ENCODE measurements around the gene CST9.

CST9 gene

DNA sequence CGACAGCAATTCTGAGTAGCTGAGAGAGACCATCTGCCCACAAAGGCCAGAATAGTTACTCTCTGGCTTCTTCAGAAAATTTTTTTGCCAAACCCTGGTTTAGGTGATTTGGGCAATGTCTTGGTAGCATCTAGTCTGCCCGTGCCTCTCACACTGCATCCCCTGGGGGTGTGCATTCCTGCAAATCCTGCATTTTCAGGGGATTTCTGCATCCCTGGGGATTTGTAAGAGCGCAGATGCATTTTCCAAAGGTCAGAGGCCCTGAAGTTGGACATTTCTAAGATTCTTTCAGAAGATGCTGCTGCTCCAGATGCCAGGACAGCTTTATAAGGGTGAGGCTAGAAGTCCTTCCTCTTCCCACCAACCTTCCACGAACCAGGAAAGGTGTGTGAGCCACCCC, 4.0 kb downstream of the CST9 start:
- TF ChIP-seq, protein P1, sequence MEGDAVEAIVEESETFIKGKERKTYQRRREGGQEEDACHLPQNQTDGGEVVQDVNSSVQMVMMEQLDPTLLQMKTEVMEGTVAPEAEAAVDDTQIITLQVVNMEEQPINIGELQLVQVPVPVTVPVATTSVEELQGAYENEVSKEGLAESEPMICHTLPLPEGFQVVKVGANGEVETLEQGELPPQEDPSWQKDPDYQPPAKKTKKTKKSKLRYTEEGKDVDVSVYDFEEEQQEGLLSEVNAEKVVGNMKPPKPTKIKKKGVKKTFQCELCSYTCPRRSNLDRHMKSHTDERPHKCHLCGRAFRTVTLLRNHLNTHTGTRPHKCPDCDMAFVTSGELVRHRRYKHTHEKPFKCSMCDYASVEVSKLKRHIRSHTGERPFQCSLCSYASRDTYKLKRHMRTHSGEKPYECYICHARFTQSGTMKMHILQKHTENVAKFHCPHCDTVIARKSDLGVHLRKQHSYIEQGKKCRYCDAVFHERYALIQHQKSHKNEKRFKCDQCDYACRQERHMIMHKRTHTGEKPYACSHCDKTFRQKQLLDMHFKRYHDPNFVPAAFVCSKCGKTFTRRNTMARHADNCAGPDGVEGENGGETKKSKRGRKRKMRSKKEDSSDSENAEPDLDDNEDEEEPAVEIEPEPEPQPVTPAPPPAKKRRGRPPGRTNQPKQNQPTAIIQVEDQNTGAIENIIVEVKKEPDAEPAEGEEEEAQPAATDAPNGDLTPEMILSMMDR (IDR thresholded peaks at IDR 0.05; ENCODE audit: low read depth, low read length): no peak
- no peak for TF ChIP-seq EZH2phosphoT487 (IDR thresholded peaks at IDR 0.05; ENCODE audit: low read depth)
- Histone ChIP-seq H3K79me2 (ENCODE audit: low read length) (no peaks in the 10 kb centered on the region), H3K9ac (ENCODE audit: low read length) (no peak overlapping the region), H3K4me2 (ENCODE audit: low read length) (no peak overlapping the region), H3K27me3 (ENCODE audit: low read depth, low read length) (peaks cover 60% of the 10 kb centered on the region), H3K4me3 (ENCODE audit: low read length) (no peak overlapping the region), H3K9me3 (ENCODE audit: insufficient read depth, low read length) (no peaks in the 10 kb centered on the region), H4K20me1 (ENCODE audit: insufficient read depth, low read length) (no peaks in the 10 kb centered on the region), H3K36me3 (replicated peaks; ENCODE audit: low read depth, low read length) (no peaks in the 10 kb centered on the region), H3K27ac (ENCODE audit: low read length) (no peak overlapping the region), H2AFZ (ENCODE audit: low read depth, low read length) (no peak overlapping the region), H3K4me1 (ENCODE audit: low read length) (peaks cover 1% of the 10 kb centered on the region; the same call in 1 of the 2 replicates)

DNA sequence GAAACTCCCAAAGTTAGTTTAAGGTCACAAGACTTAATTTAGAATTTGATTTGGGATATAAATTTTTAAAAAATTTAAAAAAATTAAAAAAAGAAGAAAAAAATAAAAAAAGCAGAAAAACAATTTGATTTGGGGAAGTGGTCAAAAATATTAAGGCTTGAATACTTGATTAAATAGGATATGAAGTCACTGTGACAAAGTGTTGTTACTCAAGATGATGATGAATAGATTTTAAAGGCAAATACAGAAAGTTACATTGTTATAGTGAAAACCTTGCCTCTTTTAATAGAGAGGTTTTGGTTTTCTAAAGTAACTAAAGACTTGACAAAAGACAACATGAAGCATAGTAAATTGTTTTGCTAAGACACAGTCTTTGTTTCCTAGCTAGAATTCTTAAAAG, 7.2 kb downstream of the CST9 start:
- H3K27me3 ChIP-seq (ENCODE audit: low read depth, low read length): peaks cover 52% of the 10 kb centered on the region
- no peaks in the 10 kb centered on the region for H4K20me1 ChIP-seq (ENCODE audit: insufficient read depth, low read length)
- no peak overlapping the region for H3K9ac ChIP-seq (ENCODE audit: low read length)
- H3K4me2 ChIP-seq (ENCODE audit: low read length): no peak overlapping the region
- H3K36me3 ChIP-seq (replicated peaks; ENCODE audit: low read depth, low read length): no peaks in the 10 kb centered on the region
- H3K79me2 ChIP-seq (ENCODE audit: low read length): no peaks in the 10 kb centered on the region
- no peak overlapping the region for H3K27ac ChIP-seq (ENCODE audit: low read length)
- no peak overlapping the region for H2AFZ ChIP-seq (ENCODE audit: low read depth, low read length)
- no peaks in the 10 kb centered on the region for H3K9me3 ChIP-seq (ENCODE audit: insufficient read depth, low read length)
- H3K4me1 ChIP-seq (ENCODE audit: low read length): no peaks in the 10 kb centered on the region
- TF ChIP-seq, protein P1 (IDR thresholded peaks at IDR 0.05; ENCODE audit: low read depth, low read length): no peak
- TF ChIP-seq EZH2phosphoT487 (IDR thresholded peaks at IDR 0.05; ENCODE audit: low read depth): no peak
- no peak overlapping the region for H3K4me3 ChIP-seq (ENCODE audit: low read length)

DNA sequence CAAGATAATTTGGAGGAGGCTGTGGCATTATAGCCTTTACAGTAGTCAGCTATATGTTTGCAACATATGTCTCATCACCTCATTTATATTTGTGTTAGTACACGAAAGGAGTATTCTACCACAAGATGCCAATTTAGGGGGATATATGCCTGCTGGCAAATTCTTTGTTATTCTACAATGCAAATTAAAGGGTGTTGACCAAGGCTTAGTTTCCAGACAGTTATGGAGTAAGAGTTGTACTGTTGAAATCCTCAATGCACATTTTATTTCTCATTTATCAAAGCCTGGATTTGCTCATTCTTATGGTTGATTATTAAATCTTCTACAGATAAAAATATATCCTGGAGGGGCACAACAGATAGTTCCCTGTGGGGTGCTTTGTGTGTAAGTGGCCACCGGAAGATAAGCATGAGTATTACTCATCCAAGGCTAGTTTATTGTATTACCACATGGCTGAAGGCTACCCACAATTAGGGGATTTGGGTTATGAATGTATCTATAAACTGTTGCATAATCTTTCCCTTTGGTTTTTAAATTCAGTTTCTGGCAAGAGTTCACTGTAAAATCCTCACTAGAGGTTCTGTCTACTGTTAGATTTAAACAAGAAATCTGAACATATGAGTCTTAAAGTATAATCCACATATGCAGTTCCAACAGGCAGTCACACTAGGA, 9.0 kb downstream of the CST9 start:
- Histone ChIP-seq H4K20me1 (ENCODE audit: insufficient read depth, low read length) (no peaks in the 10 kb centered on the region), H3K4me1 (ENCODE audit: low read length) (no peaks in the 10 kb centered on the region), H3K27ac (ENCODE audit: low read length) (no peak overlapping the region), H3K4me3 (ENCODE audit: low read length) (no peak overlapping the region), H3K9ac (ENCODE audit: low read length) (no peak overlapping the region), H3K9me3 (ENCODE audit: insufficient read depth, low read length) (no peaks in the 10 kb centered on the region), H3K79me2 (ENCODE audit: low read length) (no peaks in the 10 kb centered on the region), H2AFZ (ENCODE audit: low read depth, low read length) (no peak overlapping the region), H3K36me3 (replicated peaks; ENCODE audit: low read depth, low read length) (no peaks in the 10 kb centered on the region), H3K27me3 (ENCODE audit: low read depth, low read length) (peaks cover 42% of the 10 kb centered on the region), H3K4me2 (ENCODE audit: low read length) (no peak overlapping the region)
- TF ChIP-seq, protein P1 (IDR thresholded peaks at IDR 0.05; ENCODE audit: low read depth, low read length): no peak
- no peak for TF ChIP-seq EZH2phosphoT487 (IDR thresholded peaks at IDR 0.05; ENCODE audit: low read depth)

- H3K4me2 ChIP-seq (ENCODE audit: low read length): no peak overlapping the region
- no peaks in the 10 kb centered on the region for H3K36me3 ChIP-seq (replicated peaks; ENCODE audit: low read depth, low read length)
- H2AFZ ChIP-seq (ENCODE audit: low read depth, low read length): no peak overlapping the region
- H3K79me2 ChIP-seq (ENCODE audit: low read length): no peaks in the 10 kb centered on the region
- H3K27me3 ChIP-seq (ENCODE audit: low read depth, low read length): peaks cover 34% of the 10 kb centered on the region; the same call in 1 of the 2 replicates
- H4K20me1 ChIP-seq (ENCODE audit: insufficient read depth, low read length): no peaks in the 10 kb centered on the region
- H3K9ac ChIP-seq (ENCODE audit: low read length): no peak overlapping the region
- no peaks in the 10 kb centered on the region for H3K9me3 ChIP-seq (ENCODE audit: insufficient read depth, low read length)
- TF ChIP-seq, protein P1 (IDR thresholded peaks at IDR 0.05; ENCODE audit: low read depth, low read length): no peak
- TF ChIP-seq EZH2phosphoT487 (IDR thresholded peaks at IDR 0.05; ENCODE audit: low read depth): no peak
- no peak overlapping the region for H3K4me3 ChIP-seq (ENCODE audit: low read length)
- no peak overlapping the region for H3K27ac ChIP-seq (ENCODE audit: low read length)
- H3K4me1 ChIP-seq (ENCODE audit: low read length): no peaks in the 10 kb centered on the region
These were observed 9.8 kb downstream of the CST9 start for GRCh38 chr20:23595941-23596340.
